H9 (cell line): ENCODE data around the gene HAUS6. TPM values are rescaled to one million over a fixed set of nuclear protein-coding genes. Genes with fewer than 3 reads are reported as not detected.

Experiments
- DNase-seq: peaks from one replicate; pipeline ENCODE4 v3.0.0-alpha.2; 2017
- H2AFZ ChIP-seq: one replicate; pipeline ENCODE4 v1.6.1; 2013; ENCODE audit warnings: mild to moderate bottlenecking, low read length, control low read depth, moderate library complexity
- H2AK5ac ChIP-seq: 2 replicates; pipeline ENCODE4 v1.6.1; 2013; ENCODE audit warnings: low read length, control low read depth, mixed read lengths; ENCODE audit not compliant: insufficient read length
- H2BK120ac ChIP-seq: one replicate; pipeline ENCODE4 v1.6.1; 2013; ENCODE audit warnings: low read depth, mild to moderate bottlenecking, low read length, control low read depth, inconsistent platforms; ENCODE audit not compliant: poor library complexity, severe bottlenecking
- H2BK12ac ChIP-seq: 2 replicates; pipeline ENCODE4 v1.6.1; 2013; ENCODE audit warnings: low read length, control low read depth, mixed read lengths, low read depth; ENCODE audit not compliant: insufficient read length
- H2BK15ac ChIP-seq: 2 replicates; pipeline ENCODE4 v1.6.1; 2013; ENCODE audit warnings: low read depth, low read length, control low read depth
- H2BK20ac ChIP-seq: one replicate; pipeline ENCODE4 v1.6.1; 2013; ENCODE audit warnings: low read depth, mild to moderate bottlenecking, low read length, control low read depth, inconsistent platforms; ENCODE audit not compliant: poor library complexity, severe bottlenecking
- H2BK5ac ChIP-seq: 2 replicates; pipeline ENCODE4 v1.6.1; 2013; ENCODE audit warnings: low read length, control low read depth, mixed read lengths; ENCODE audit not compliant: insufficient read length
- H3K14ac ChIP-seq: 2 replicates; pipeline ENCODE4 v1.6.1; 2013; ENCODE audit warnings: low read length, control low read depth; ENCODE audit not compliant: insufficient read depth
- H3K18ac ChIP-seq: 2 replicates; pipeline ENCODE4 v1.6.1; 2013; ENCODE audit warnings: low read depth, mild to moderate bottlenecking, mixed read lengths, low read length, control low read depth; ENCODE audit not compliant: insufficient read length
- H3K23ac ChIP-seq: 2 replicates; pipeline ENCODE4 v1.6.1; 2013; ENCODE audit warnings: low read length, control low read depth, mixed read lengths, low read depth; ENCODE audit not compliant: insufficient read length
- H3K23me2 ChIP-seq: 2 replicates; pipeline ENCODE4 v1.6.1; 2013; ENCODE audit warnings: low read depth, mild to moderate bottlenecking, mixed read lengths, low read length, control low read depth; ENCODE audit not compliant: insufficient read length, poor library complexity, severe bottlenecking
- H3K27ac ChIP-seq: 2 replicates; pipeline ENCODE4 v1.5.1; 2013; ENCODE audit warnings: low read length, control low read depth, mixed read lengths, low read depth; ENCODE audit not compliant: insufficient read length
- H3K27me3 ChIP-seq: 2 replicates; pipeline ENCODE4 v1.6.1; 2013; ENCODE audit warnings: low read length, control low read depth, inconsistent platforms; ENCODE audit not compliant: insufficient read depth
- H3K4ac ChIP-seq: 2 replicates; pipeline ENCODE4 v1.6.1; 2013; ENCODE audit warnings: low read depth, mild to moderate bottlenecking, control low read depth, inconsistent platforms, low read length, moderate library complexity
- H3K4me1 ChIP-seq: 2 replicates; pipeline ENCODE4 v1.6.1; 2013; ENCODE audit warnings: low read length, control low read depth, inconsistent platforms; ENCODE audit not compliant: insufficient read depth
- H3K4me2 ChIP-seq: 2 replicates; pipeline ENCODE4 v1.6.1; 2013; ENCODE audit warnings: low read length, control low read depth, mixed read lengths; ENCODE audit not compliant: insufficient read length, insufficient read depth
- H3K56ac ChIP-seq: 2 replicates; pipeline ENCODE4 v1.6.1; 2013; ENCODE audit warnings: low read depth, mild to moderate bottlenecking, mixed read lengths, low read length, control low read depth; ENCODE audit not compliant: insufficient read length
- H3K79me1 ChIP-seq: 2 replicates; pipeline ENCODE4 v1.6.1; 2013; ENCODE audit warnings: low read depth, mild to moderate bottlenecking, moderate library complexity, low read length, control low read depth, inconsistent platforms; ENCODE audit not compliant: insufficient read depth, poor library complexity, severe bottlenecking
- H3K79me2 ChIP-seq: 2 replicates; pipeline ENCODE4 v1.6.1; 2013; ENCODE audit warnings: low read length, control low read depth, inconsistent platforms; ENCODE audit not compliant: insufficient read depth
- H3K9ac ChIP-seq: 2 replicates; pipeline ENCODE4 v1.6.1; 2013; ENCODE audit warnings: low read length, control low read depth, mixed read lengths; ENCODE audit not compliant: insufficient read length; ENCODE audit errors: extremely low read depth
- H3K9me3 ChIP-seq: one replicate; pipeline ENCODE4 v1.6.1; 2013; ENCODE audit warnings: low read depth, low read length, inconsistent platforms; ENCODE audit not compliant: control insufficient read depth
- H3T11ph ChIP-seq: one replicate; pipeline ENCODE4 v1.6.1; 2013; ENCODE audit warnings: mild to moderate bottlenecking, low read length, control low read depth, inconsistent platforms
- H4K20me1 ChIP-seq: one replicate; pipeline ENCODE4 v1.6.1; 2013; ENCODE audit not compliant: control insufficient read depth, insufficient read length, insufficient read depth
- H4K5ac ChIP-seq: 2 replicates; pipeline ENCODE4 v1.6.1; 2013; ENCODE audit warnings: low read depth, mild to moderate bottlenecking, mixed read lengths, low read length, control low read depth; ENCODE audit not compliant: insufficient read length
- H4K8ac ChIP-seq: replicated peaks from 2 replicates; pipeline ENCODE4 v1.6.1; 2013; ENCODE audit warnings: low read length, control low read depth, mixed read lengths, low read depth; ENCODE audit not compliant: insufficient read length
- H4K91ac ChIP-seq: 2 replicates; pipeline ENCODE4 v1.6.1; 2013; ENCODE audit warnings: low read depth, mild to moderate bottlenecking, moderate library complexity, mixed read lengths, low read length, control low read depth; ENCODE audit not compliant: insufficient read length
- H3K27ac Mint-ChIP-seq, 3 experiments: 2 replicates in 2 of 3; 3 replicates in 1 of 3; pipeline ENCODE4 v1.8.0; 2020 to 2021; ENCODE audit warnings: mixed read lengths in 3 of 3, mild to moderate bottlenecking in 1 of 3, moderate library complexity in 1 of 3
- H3K27me3 Mint-ChIP-seq: 2 replicates; pipeline ENCODE4 v1.8.0; 2021; ENCODE audit warnings: low read depth, mild to moderate bottlenecking, moderate library complexity, mixed read lengths
- H3K36me3 Mint-ChIP-seq, 3 experiments: 2 replicates in 2 of 3; 3 replicates in 1 of 3; pipeline ENCODE4 v1.8.0; 2020 to 2021; ENCODE audit warnings: low read depth in 3 of 3, mixed read lengths in 3 of 3; ENCODE audit not compliant: insufficient read depth in 1 of 3
- H3K4me1 Mint-ChIP-seq, 2 experiments: 2 replicates each; pipeline ENCODE4 v1.8.0; 2020; ENCODE audit warnings: mixed read lengths in 2 of 2
- H3K4me3 Mint-ChIP-seq, 2 experiments: 2 replicates in 1 of 2; 3 replicates in 1 of 2; pipeline ENCODE4 v1.8.0; 2020 to 2021; ENCODE audit warnings: mild to moderate bottlenecking in 2 of 2, mixed read lengths in 2 of 2, moderate library complexity in 1 of 2
- H3K9me3 Mint-ChIP-seq, 2 experiments: 2 replicates in 1 of 2; 3 replicates in 1 of 2; pipeline ENCODE4 v1.8.0; 2020; ENCODE audit warnings: mild to moderate bottlenecking in 2 of 2, mixed read lengths in 2 of 2, moderate library complexity in 1 of 2
- CTCF ChIP-seq: fragments of 200-600 bp; sonication (generic); conservative IDR thresholded peaks from 3 replicates; pipeline ENCODE4 v1.8.0; 2021; ENCODE audit warnings: antibody characterized with exemption, mild to moderate bottlenecking
- WGBS: extraction: QIAGEN DNeasy Blood & Tissue Kit; methylation state at CpG from one replicate; pipeline ENCODE4 v1.1.7; 2013; ENCODE audit warnings: missing lambda C conversion rate, low lambda C conversion rate, mixed read lengths; ENCODE audit not compliant: insufficient read length; ENCODE audit errors: extremely low coverage; 5-methylcytosine and 5-hydroxymethylcytosine counted together
- total RNA-seq: library from RNA; stranded (reverse); gene quantifications from 2 replicates; pipeline ENCODE4 v1.2.1, GENCODE V29; 2021

HAUS6 gene
- total RNA-seq, 1 experiment from 2014 or later, result 42.3 TPM

- Histone ChIP-seq H3K18ac (no peak overlapping the region), H3K4ac (no peak overlapping the region), H3K56ac (no peak overlapping the region), H3K4me1 (no peaks in the 10 kb centered on the region), H4K91ac (no peak overlapping the region), H2AK5ac (no peak overlapping the region), H2BK20ac (no peak overlapping the region), H3K79me1 (no peaks in the 10 kb centered on the region), H2AFZ (no peak overlapping the region), H4K8ac (no peak overlapping the region), H3K9me3 (no peaks in the 10 kb centered on the region), H3K14ac (no peak overlapping the region), H3T11ph (no peak overlapping the region), H4K20me1 (no peaks in the 10 kb centered on the region), H4K5ac (no peak overlapping the region), H3K9ac (no peak overlapping the region), H2BK12ac (no peak overlapping the region), H3K27me3 (no peaks in the 10 kb centered on the region; the same call in 1 of the 2 replicates), H3K27ac (no peak overlapping the region), H2BK5ac (no peak overlapping the region), H2BK15ac (no peak overlapping the region), H2BK120ac (no peak overlapping the region), H3K23ac (no peak overlapping the region), H3K79me2 (no peaks in the 10 kb centered on the region), H3K4me2 (no peak overlapping the region), H3K23me2 (no peaks in the 10 kb centered on the region)
- Mint-ChIP-seq H3K27me3 (no peaks in the 10 kb centered on the region), H3K4me3 (no peak overlapping the region), H3K9me3 (no peaks in the 10 kb centered on the region), H3K36me3 (no peaks in the 10 kb centered on the region), H3K27ac (no peak overlapping the region), H3K4me1 (no peaks in the 10 kb centered on the region)
- no CpG with 5 or more reads among the region's 3 CpGs for WGBS
- TF ChIP-seq CTCF, result no peak
- no peak for DNase-seq
Measured at GRCh38 chr9:19149230-19149629, 46.5 kb upstream of the HAUS6 start.
